ENCODE data around the gene MAPK8. TPM values are rescaled to one million over a fixed set of nuclear protein-coding genes. Genes with fewer than 3 reads are reported as not detected.
A peak's percentile ranks its signal among the peaks of the same experiment; 100 is the strongest.

Gene MAPK8
- total RNA-seq, 1 donor from 2014 or later = 43.2 TPM

DNA sequence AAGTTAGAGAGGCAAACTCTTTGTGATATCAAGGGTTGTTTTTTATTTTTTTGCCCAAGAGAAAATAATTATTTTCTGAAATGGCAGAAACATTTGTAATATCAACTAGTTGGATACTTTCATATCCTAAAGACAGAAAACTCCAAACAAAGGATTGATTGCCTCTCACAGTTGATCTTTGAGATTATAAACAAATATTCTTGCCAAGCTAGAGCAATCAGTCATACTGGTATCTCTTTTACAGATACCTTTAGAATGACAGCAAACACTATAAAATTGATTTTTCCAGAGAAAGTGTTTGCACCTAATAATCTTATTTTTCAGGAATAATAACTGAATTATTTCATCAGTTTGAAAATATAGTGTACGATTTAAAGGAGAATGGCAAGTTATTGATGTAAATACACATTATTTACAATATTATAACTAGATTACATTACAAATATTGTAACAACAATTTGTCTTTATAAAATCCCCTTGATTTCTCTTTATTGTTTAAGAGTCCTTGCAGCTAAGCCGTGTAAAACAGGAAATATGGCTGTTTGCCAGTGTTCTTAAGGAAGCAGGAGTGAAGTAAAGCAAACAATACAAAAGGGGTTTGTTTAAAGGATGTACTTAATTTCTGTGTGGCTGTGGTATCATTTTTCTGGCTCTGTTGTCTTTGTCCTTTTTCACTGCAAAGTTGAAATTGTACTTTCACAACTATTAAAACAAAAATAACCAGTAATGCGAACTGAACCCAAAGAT, 58.4 kb downstream of the MAPK8 start:
- Histone ChIP-seq H3K27me3 (ENCODE audit: control insufficient read depth, insufficient read depth, low read length) (no peaks in the 10 kb centered on the region), H3K36me3 (ENCODE audit: control insufficient read depth, insufficient read depth, low read length) (no peaks in the 10 kb centered on the region), H3K4me3 (ENCODE audit: low read depth, low read length) (no peak overlapping the region)
- DNase-seq (ENCODE audit: low read depth) (peak; percentile 78), FAIRE-seq (no peak)
- TF ChIP-seq CTCF (IDR thresholded peaks at IDR 0.05; ENCODE audit: insufficient read depth, low read length, severe bottlenecking) = no peak

DNA sequence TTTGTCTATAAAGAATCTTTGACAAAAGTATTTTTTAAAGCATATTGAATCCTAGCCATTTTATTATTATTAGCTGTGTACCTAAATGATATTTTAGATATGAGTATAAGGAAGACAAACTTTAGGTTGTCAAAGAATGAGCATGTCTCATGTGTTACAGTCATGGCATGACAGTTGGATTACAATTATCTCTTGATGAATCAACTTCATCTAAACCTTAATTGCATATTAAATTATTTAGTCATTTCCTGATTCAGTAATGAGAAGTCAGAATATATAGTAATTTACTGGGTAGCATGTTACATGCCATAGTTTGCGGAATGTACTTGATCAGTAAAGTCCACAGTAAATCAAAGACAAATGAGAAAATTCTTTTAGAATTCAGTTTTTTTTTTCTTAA, 59.2 kb downstream of the MAPK8 start:
- no peaks in the 10 kb centered on the region for H3K27me3 ChIP-seq (ENCODE audit: control insufficient read depth, insufficient read depth, low read length)
- DNase-seq (ENCODE audit: low read depth) (peak; percentile 77), FAIRE-seq (no peak)
- TF ChIP-seq CTCF (IDR thresholded peaks at IDR 0.05; ENCODE audit: insufficient read depth, low read length, severe bottlenecking) = no peak
- H3K36me3 ChIP-seq (ENCODE audit: control insufficient read depth, insufficient read depth, low read length) = no peaks in the 10 kb centered on the region
- H3K4me3 ChIP-seq (ENCODE audit: low read depth, low read length) = no peak overlapping the region

DNA sequence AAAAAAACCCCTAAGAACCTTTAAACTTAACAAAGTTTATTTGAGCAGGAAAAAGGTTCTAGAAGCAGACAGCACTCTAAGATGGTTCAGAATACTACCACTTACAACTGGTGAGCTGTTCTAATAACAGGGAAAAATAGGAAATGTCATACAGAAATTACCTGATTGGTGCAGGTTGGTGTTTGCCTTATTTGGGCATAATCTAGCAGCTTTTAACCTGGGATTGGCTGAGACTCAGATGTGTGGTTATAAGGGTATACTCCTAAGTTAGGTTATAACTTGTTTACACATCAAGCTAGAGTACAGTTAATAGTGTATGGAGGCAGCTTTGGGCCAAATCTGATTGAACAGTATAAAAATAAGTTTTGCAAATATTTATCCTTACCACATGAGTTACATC, 59.8 kb downstream of the MAPK8 start:
- no peaks in the 10 kb centered on the region for H3K27me3 ChIP-seq (ENCODE audit: control insufficient read depth, insufficient read depth, low read length)
- TF ChIP-seq CTCF (IDR thresholded peaks at IDR 0.05; ENCODE audit: insufficient read depth, low read length, severe bottlenecking) = no peak
- H3K4me3 ChIP-seq (ENCODE audit: low read depth, low read length) = no peak overlapping the region
- FAIRE-seq (peak; percentile 68), DNase-seq (ENCODE audit: low read depth) (peak; percentile 15)
- no peaks in the 10 kb centered on the region for H3K36me3 ChIP-seq (ENCODE audit: control insufficient read depth, insufficient read depth, low read length)

DNA sequence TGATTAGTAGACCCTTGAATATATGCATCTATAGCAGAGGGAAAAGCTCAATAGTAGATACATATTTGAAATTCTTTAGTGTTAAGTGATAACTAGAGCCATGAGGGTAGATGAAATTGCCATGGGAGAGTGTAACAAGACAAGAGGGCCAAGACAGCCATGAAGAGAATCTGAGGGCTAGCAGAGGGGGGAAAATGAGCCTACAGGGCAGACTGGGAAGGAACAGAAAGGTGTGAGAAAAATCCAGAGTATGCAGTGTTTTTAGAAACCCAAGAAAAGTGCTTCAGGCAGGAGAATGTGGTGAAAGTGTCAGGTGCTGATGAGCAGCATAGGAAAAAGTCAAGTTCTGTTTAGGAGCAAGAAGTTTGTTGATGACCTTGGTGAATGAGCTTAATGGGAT, 63.0 kb downstream of the MAPK8 start:
- Histone ChIP-seq H3K36me3 (ENCODE audit: control insufficient read depth, insufficient read depth, low read length) (no peaks in the 10 kb centered on the region), H3K4me3 (ENCODE audit: low read depth, low read length) (no peak overlapping the region), H3K27me3 (ENCODE audit: control insufficient read depth, insufficient read depth, low read length) (no peaks in the 10 kb centered on the region)
- no peak for TF ChIP-seq CTCF (IDR thresholded peaks at IDR 0.05; ENCODE audit: insufficient read depth, low read length, severe bottlenecking)
- FAIRE-seq (no peak), DNase-seq (ENCODE audit: low read depth) (no peak)

GRCh38 chr10:48377751-48378530, 71.5 kb downstream of the MAPK8 start:
- Histone ChIP-seq H3K36me3 (ENCODE audit: control insufficient read depth, insufficient read depth, low read length) (no peaks in the 10 kb centered on the region), H3K27me3 (ENCODE audit: control insufficient read depth, insufficient read depth, low read length) (no peaks in the 10 kb centered on the region), H3K4me3 (ENCODE audit: low read depth, low read length) (no peak overlapping the region)
- DNase-seq (ENCODE audit: low read depth) = no peak
- FAIRE-seq = no peak
- no peak for TF ChIP-seq CTCF (IDR thresholded peaks at IDR 0.05; ENCODE audit: insufficient read depth, low read length, severe bottlenecking)
